HG03159 (cell line): ENCODE measurements around the gene MACROD2.
A peak's percentile ranks its signal among the peaks of the same experiment; 100 is the strongest.
"Not testable (repeated sequence)": the region's sequence is repeated elsewhere in the genome, so short reads cannot be mapped to it uniquely, and the experiment has no call there.

Experiments used
- ATAC-seq: cut with Tn5 transposase; IDR thresholded peaks from one replicate; pipeline ENCODE4 v1.9.1; 2021; ENCODE audit warnings: mild to moderate bottlenecking, moderate library complexity; ENCODE audit not compliant: unreplicated experiment

Gene MACROD2

GRCh38 chr20:15359056-15359455 is 1363.7 kb downstream of the MACROD2 start:
- no peak for ATAC-seq

- no peak for ATAC-seq
These were observed 1367.5 kb downstream of the MACROD2 start for GRCh38 chr20:15362849-15363248.

GRCh38 chr20:15364781-15365180 is 1369.5 kb downstream of the MACROD2 start:
- no peak for ATAC-seq

- ATAC-seq, result no peak
These were observed 1375.1 kb downstream of the MACROD2 start for GRCh38 chr20:15370370-15370769.

- ATAC-seq, result no peak
These were observed 1379.4 kb downstream of the MACROD2 start for GRCh38 chr20:15374682-15375081.

- ATAC-seq, result no peak
These were observed 1380.5 kb downstream of the MACROD2 start for GRCh38 chr20:15375836-15376235.

GRCh38 chr20:15377603-15378002 is 1382.3 kb downstream of the MACROD2 start:
- not testable (repeated sequence) for ATAC-seq

GRCh38 chr20:15378151-15378550 is 1382.8 kb downstream of the MACROD2 start:
- ATAC-seq, result no peak

GRCh38 chr20:15379681-15380296 is 1384.5 kb downstream of the MACROD2 start:
- ATAC-seq, result no peak

GRCh38 chr20:15380770-15381169 is 1385.5 kb downstream of the MACROD2 start:
- peak; percentile 68 for ATAC-seq

GRCh38 chr20:15387228-15387627 is 1391.9 kb downstream of the MACROD2 start:
- ATAC-seq, result no peak

- no peak for ATAC-seq
These were observed 1400.1 kb downstream of the MACROD2 start for GRCh38 chr20:15395457-15395856.

GRCh38 chr20:15396026-15396425 is 1400.7 kb downstream of the MACROD2 start:
- ATAC-seq, result no peak

- ATAC-seq, result no peak
These were observed 1401.6 kb downstream of the MACROD2 start for GRCh38 chr20:15396900-15397299.

GRCh38 chr20:15399781-15400180 is 1404.5 kb downstream of the MACROD2 start:
- ATAC-seq, result no peak

- no peak for ATAC-seq
These were observed 1410.8 kb downstream of the MACROD2 start for GRCh38 chr20:15406072-15406471.

- no peak for ATAC-seq
These were observed 1416.5 kb downstream of the MACROD2 start for GRCh38 chr20:15411781-15412180.

- ATAC-seq, result no peak
These were observed 1420.6 kb downstream of the MACROD2 start for GRCh38 chr20:15415908-15416307.

- no peak for ATAC-seq
These were observed 1424.5 kb downstream of the MACROD2 start for GRCh38 chr20:15419856-15420255.

- ATAC-seq, result no peak
These were observed 1427.7 kb downstream of the MACROD2 start for GRCh38 chr20:15422966-15423365.

- no peak for ATAC-seq
These were observed 1444.2 kb downstream of the MACROD2 start for GRCh38 chr20:15439551-15439950.

GRCh38 chr20:15440049-15440820 is 1444.9 kb downstream of the MACROD2 start:
- ATAC-seq, result no peak
